Measurements from ENCODE around the gene ASGR2.

GRCh38 chr17:7098802-7099459, 15.7 kb downstream of the ASGR2 start:
- no peak for TF ChIP-seq POLR2AphosphoS5 (IDR thresholded peaks at IDR 0.05; ENCODE audit: low read depth, low read length)
- no peak for TF ChIP-seq TAF1 (IDR thresholded peaks at IDR 0.05; ENCODE audit: borderline replicate concordance, insufficient read depth, low read length)
- TF ChIP-seq REST (IDR thresholded peaks at IDR 0.05; ENCODE audit: insufficient read depth in 1 of 2, low read depth in 2 of 2, low read length in 2 of 2), result no peak

Data from PFSK-1 (cell line).